ENCODE results near the gene HIGD1A.
"Not testable (repeated sequence)": the region's sequence is repeated elsewhere in the genome, so short reads cannot be mapped to it uniquely, and the experiment has no call there.

HIGD1A gene

DNA sequence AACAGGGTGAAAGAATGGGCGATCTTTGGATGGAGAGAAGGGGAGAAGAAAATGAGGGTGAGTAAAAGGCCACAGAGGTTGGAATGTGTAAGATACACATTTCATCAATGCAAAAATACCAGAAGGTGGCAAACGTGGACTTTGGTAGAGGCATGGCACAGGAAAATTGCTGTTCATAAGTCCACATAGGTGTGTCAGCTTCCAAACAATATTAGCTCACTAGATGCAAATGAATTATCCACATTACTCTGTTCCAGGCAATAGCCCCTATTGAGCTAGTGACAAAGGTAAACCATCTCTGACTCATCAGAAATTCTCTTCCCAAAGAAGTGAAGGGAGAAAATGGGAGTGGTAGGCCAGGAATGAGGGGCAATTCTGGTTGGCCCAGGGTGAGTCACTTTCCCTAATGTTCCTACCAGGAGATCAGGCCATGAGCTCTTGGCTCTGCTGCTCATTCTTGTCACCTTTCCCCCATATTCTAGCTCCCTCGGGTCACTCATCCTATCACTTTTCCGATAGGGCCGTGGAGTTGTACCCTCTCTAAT is 24.9 kb upstream of the HIGD1A start:
- no peak for DNase-seq

- no peak for DNase-seq
These were observed 23.4 kb upstream of the HIGD1A start for GRCh38 chr3:42827654-42828053.

DNA sequence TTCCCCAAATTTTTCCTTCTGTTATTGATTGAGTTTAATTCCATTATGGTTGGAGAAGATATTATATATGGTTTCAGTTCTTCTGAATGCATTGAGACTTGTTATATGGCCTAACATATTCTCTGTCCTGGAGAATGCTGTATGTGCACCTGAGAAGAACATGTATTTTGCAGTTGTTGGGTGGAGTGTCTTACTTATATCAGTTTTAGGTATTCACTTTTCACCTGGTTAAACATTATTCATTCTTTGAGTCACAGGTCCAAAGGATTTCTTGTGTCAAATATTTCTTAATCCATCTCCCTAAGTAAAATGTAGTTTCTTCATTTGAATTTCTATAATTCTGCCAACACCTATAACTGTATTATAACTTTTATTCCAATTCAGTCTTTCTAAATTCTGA is 22.7 kb upstream of the HIGD1A start:
- DNase-seq: no peak

DNA sequence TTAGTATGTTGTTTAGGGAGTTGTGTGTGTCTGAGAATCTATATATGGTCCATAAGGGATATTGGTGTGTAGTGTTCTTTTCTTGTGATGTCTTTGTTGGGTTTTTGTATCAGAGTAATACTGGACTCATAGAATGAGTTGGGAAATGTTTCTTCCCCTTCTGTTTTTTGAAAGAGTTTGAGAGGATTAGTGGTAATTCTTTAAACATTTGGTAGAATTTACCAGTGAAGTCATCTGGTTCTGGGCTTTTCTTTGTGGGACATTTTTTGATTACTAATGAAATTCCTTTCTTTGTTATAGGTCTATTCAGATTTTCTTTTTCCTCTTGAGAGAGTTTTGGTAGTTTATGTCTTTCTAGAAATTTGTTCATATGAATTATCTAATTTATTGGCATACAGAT is 21.9 kb upstream of the HIGD1A start:
- DNase-seq: no peak

GRCh38 chr3:42823351-42823750 is 19.1 kb upstream of the HIGD1A start:
- no peak for DNase-seq

GRCh38 chr3:42822828-42823227 is 18.5 kb upstream of the HIGD1A start:
- DNase-seq: no peak

DNA sequence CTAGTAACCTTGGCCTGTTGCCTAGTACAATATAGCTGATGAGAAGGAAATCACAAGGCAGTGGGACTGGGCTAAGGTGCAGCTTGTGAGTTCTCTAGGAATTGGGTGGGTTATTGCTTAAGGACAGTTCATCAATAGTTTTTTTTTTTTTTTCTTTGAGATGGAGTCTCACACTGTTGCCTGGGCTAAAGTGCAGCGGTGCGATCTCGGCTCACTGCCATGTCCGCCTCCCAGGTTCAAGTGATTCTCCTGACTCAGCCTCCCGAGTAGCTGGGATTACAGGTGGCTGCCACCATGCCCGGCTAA is 16.4 kb upstream of the HIGD1A start:
- DNase-seq: no peak

DNA sequence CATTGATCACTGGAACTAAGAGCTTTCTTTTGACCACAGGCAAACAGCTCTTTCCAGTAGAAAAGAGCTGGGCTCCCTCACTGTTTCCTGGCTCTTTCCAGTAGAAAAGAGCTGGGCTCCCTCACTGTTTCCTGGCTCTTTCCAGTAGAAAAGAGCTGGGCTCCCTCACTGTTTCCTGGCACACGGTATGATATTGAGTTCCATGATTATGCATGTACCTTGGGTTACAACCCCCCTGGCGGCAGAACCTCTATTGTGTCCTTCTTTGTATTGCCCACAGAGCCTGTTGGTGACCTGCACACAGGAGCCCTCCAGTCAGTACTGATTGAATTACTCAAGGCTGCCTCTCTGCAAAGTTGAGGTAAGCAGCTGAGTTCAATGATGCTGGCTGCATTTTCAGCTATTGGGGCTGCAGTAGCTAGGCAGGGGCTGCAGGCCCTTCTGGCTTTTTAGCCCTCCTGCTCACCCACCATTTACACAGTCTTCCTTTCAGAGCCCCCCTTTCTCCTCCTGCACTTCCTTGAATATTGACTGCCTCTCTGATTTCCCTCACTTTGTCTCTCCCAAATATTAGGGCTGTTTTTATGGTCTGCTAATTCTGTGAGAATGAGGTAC is 15.2 kb upstream of the HIGD1A start:
- no peak for DNase-seq

DNA sequence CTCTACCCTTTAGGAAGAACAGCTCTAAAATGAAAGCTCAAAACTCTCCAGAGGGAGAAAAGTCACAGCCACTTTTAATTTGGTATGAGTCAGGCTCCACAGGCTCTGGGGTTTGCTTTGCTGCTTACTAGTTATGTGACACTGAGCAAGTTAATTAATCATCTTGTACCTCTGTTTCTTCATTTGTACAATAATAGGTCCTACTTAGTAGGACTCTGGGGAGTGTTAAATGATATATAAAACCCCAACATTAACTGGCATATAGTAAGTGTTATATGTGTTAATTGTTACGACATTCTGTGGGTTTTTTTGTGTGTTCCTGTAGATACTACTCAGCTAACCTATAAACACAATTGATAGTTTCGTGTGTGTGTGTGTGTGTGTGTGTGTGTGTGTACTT is 11.5 kb upstream of the HIGD1A start:
- no peak for DNase-seq

- no peak for DNase-seq
These were observed 10.7 kb upstream of the HIGD1A start for GRCh38 chr3:42814914-42815507.

GRCh38 chr3:42814246-42814645 is 10.0 kb upstream of the HIGD1A start:
- DNase-seq: no peak

- peak; percentile 20 for DNase-seq
These were observed 7.0 kb upstream of the HIGD1A start for GRCh38 chr3:42811118-42811883.

DNA sequence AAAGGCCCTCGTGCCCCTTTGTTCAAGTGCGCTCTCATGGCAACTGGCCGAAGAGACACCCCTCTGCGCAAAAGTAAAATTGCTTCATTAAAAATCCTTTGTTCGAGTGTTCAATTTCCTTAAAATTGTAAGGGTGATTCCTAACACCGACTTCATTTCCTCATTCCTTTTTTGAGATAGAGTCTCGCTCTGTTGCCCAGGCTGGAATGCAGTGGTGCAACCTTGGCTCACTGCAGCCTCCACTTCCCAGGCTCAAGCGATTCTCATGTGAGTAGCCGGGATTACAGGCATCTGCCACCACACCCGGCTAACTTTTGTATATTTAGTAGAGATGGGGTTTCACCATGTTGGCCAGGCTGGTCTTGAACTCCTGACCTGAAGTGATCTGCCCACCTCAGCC is 6.4 kb upstream of the HIGD1A start:
- DNase-seq: not testable (repeated sequence)

DNA sequence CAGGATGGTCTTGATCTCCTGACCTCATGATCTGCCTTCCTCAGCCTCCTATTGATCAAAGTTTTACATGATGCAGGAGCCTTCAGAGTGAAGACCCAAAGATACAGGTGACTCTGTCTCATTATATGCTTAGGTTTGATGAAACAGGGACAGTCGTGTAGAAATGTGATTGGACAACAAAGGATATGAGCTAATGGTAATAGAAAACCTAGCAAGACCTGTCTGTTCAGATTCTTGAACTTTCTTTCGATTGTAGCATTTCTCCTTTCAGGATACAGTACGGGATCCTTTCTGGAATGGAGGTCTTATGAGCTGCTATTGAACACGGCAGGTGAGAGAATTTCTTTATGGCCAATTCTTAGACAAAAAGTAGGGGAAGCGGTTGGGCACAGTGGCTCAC is 4.9 kb upstream of the HIGD1A start, which contains the start of gene ACKR2:
Gene ACKR2 (plus strand): TSS at position 244 of the 400 bp plus-strand sequence. CDS start 55,058 bp downstream, outside the sequence.
- no peak for DNase-seq

DNA sequence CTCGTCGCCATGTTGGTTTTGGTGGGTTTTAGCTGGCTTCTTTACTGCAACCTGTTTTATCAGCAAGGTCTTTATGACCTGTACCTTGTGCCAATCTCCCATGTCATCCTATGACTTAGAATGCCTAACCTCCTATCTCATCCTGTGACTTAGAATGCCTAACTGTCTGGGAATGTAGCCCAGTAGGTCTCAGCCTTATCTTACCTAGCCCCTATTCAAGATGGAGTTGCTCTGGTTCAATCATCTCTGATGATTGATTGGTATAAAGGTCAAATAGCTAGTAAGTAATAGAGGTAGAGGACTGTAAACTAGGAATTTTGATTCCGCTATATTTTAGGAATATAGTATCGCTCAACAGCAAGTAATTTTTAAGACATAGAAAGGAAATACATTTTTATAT is 3.6 kb upstream of the HIGD1A start:
- DNase-seq: no peak

DNA sequence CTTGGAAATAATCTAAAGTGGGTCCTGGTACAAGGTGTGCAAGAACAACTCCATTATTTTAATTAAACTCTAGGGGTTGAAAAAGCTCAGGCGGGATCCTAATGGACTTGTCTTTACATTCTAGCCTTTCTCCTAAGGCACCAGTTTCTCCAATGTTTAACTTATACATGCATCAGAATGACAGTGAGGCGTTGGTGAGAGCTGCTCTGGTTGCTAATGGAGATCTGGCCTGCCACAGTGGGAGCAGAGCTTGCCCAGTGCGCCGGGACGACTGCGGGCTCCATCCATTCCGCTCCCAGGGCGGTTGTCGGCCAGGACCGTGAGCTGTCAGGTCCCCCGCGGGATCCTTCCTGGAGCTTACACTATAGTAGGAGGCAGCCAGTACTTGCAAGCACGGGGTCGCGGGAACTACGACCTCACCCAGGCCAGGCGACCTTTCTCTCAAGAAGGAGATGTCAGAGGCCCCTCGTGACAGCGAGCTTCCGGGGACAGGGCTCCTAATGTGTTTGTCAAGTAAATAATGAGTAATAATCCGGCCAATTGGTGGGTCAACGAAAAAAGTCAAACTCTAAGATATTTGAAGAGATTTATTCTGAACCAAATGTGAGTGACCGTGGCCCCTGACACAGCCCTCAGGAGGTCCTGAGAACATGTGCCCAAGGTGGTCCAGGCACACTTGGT is 991 bp upstream of the HIGD1A start:
- DNase-seq: no peak

DNA sequence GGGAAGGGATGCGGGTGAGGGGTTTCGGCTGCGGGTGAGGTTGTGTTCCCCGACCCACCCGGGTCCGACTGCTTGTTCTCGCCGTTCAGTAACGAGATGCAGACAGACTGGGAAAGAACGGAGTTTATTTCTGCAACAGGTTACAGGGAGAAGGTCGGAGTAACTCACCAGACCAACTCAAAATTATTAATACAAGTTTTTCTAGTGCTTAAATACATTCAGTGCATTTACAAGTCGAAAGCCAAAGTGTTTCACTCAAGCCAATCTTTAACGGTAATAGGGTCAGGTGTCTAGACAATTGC is 492 bp upstream of the HIGD1A start:
- no peak for DNase-seq

GRCh38 chr3:42803414-42804105 is 730 bp downstream of the HIGD1A start:
- no peak for DNase-seq

DNA sequence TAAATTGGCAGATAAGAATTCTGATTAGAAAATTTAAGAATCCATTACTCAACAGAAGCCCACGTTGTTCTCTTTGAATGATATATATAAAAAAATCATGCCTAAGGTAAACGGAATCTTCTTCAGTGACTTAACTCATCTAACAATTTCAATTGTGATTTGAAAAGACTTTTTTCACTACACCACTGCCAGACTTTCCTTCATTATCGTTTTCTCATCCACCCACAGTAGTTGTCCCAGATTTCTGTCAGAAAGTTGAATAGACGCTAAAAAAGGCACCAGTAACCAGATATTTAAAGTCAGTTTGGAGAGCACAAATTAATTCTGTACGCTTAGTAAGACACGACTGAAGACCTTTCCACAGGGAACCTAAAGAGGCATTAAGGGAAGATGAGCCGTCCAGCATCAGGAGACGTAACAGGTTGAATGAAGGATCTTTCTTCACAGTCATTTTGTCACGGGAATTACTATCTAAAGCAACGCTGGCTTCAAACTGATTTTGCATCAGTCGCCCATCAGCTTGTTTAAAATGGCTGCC is 1.3 kb downstream of the HIGD1A start:
- DNase-seq: no peak

GRCh38 chr3:42801784-42802183 is 2.5 kb downstream of the HIGD1A start:
- no peak for DNase-seq

GRCh38 chr3:42801048-42801620 is 3.2 kb downstream of the HIGD1A start:
- DNase-seq: no peak

- DNase-seq: no peak
These were observed 4.0 kb downstream of the HIGD1A start for GRCh38 chr3:42800251-42800650.

DNA sequence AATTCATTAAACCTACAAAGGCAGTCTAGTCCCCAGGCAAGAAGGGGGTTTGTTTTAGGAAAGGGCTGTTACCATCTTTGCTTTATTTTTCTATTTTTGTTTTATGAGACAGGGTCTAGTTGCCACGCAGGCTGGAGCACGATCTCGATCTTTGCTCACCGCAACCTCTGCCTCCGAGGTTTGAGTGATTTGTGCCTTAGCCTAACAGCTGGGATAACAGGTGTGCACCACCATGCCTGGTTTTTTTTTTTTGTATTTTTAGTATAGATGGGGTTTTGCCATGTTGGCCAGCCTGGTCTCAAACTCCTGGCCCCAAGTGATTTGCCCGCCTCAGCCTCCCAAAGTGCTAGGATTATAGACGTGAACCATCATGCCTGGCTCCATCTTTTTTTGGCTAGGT is 4.9 kb downstream of the HIGD1A start:
- no peak for DNase-seq

Data from GF-D8 (cell line).